HG02981 (cell line): ENCODE data around the gene TTC27.

Experiments
- ATAC-seq: cut with Tn5 transposase; IDR thresholded peaks from one replicate; pipeline ENCODE4 v1.9.1; 2021; ENCODE audit warnings: mild to moderate bottlenecking, moderate library complexity; ENCODE audit not compliant: unreplicated experiment

TTC27 gene

DNA sequence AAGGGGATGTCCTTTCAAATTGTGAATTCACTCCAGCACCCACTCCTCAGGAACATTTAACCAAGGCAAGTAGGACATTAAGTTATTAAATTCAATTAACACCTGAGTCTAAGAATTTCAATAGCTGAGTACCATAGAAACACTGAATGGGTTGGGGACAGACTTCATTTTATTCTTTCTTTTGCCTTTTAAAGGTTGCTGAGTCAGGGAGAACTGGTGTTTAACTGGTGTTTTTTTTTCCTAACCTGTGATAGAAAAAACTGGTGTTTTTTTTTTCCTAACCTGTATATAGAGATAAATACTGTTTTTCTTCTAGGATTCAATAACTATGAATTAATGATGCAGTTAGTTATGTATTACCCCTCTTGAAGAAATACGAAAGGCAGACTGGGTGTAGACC is 38.9 kb downstream of the TTC27 start:
- ATAC-seq = no peak

DNA sequence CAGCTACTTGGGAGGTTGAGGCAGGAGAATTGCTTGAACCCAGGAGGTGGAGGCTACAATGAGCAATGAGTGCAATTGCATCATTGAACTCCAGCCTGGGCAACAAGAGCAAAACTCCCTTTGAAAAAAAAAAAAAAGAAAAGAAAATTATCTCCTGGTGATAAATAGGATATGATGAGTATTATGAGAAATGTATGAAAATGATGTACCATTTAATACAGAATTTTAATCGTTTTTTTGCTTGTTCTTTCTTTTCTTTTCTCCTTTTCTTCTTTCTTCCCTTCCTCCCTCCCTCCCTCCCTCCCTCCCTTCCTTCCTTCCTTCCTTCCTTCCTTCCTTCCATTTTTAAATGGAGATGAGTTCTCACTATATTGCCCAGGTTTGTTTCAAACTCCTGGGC is 40.4 kb downstream of the TTC27 start:
- ATAC-seq = no peak

DNA sequence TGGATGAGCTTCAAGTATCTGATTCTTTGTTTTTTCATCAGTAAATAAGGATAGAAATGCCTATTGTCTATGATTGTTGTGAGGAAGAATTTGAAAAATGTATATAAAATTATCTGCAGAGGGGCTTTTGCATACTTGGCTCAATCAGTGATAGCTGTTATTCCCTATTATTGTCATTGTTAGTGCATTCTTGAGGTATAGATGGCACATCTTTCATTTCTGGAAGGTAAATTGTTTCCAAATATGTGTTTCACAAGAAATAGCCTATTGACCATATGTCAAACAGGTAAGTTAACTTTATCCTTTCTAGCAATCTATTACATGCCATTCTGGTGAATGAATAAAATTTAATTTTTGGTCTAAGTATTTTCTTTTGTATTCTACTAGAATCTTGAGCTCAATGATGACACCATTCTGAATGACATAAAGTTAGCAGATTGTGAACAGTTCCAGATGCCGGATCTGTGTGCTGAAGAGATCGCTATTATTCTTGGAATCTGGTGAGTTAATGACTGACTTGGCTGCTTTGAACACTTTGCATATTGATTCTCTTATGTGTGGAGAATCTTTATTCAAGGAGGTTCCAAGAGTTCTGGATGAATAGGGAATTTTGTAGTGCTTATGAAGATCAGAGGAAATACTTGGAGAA is 44.2 kb downstream of the TTC27 start:
- ATAC-seq = no peak

DNA sequence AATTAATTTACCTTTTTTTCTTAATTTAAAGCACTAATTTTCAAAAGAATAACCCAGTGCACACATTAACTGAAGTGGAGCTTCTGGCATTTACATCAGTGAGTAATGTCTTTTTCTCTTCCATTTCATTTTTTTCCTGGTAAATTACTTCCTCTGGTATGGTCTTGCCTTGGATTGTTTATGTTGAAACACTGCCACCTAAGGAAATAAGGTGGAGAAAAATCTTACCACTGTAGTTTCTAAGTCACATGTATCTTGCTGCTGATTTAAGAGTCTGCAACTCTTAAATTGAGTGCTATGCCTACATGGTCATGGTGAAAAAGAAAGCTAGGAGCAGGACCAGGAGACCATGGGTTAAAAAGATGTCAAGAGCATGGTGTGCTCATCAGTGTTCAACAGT is 51.0 kb downstream of the TTC27 start:
- no peak for ATAC-seq

DNA sequence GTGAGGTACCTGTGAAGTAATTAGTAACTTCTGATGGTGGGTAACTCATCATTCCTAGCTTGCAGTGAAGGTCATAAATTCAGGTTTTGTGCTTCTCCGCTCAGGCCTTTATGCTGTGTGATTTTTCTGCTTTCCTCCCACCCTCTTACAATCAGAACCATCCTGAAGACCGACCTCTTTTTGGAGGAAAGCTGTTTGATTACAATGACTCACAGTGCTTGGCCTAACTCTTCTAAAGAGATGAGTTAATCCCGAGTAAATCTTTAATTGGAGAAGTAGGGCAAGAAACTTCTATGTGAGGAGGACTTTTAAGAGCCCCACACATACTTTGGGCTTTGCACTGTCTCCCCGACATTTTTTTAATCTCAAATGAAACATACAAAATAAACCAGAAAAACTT is 53.1 kb downstream of the TTC27 start:
- ATAC-seq = no peak

DNA sequence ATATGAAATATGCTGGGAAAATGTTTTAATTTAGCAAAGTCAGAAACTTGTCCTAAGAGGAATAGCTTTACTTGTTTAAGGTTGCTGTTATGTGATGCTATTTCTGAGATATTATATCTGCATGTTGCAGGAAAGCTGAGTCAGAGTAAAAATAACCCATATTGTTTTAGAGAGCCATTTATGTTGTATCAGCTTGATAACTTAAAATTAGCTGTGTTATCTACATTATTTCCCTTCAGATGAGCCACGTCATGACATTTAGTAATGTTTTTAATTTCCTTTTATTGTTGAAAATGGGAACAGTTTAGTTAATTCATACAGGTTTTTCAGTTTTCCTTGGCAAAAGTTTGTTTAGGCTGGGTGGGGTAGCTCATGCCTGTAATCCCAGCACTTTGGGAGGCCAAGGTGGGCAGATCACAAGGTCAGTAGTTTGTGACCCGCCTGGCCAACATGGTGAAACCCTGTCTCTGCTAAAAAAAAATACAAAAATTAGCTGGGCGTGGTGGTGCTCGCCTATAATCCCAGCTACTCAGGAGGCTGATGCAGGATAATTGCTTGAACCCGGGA is 55.8 kb downstream of the TTC27 start:
- no peak for ATAC-seq

DNA sequence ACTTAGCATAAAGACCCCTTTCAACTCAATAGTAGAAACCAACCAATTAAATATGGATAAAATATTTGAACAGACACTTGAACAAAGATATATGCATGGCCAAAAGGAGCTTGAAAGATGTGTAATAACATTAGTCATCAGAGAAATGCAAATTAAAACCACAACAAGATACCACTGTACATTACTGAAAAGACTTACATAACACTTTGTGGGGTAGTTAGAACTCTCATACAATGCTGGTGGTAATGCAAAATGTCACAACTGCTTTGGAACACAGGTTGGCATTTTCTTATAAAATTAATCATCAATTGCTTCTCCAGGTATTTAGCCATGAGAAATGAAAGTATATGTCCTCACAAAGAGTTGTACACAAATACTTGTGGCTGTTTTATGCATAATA is 60.7 kb downstream of the TTC27 start:
- peak; percentile 97 for ATAC-seq

DNA sequence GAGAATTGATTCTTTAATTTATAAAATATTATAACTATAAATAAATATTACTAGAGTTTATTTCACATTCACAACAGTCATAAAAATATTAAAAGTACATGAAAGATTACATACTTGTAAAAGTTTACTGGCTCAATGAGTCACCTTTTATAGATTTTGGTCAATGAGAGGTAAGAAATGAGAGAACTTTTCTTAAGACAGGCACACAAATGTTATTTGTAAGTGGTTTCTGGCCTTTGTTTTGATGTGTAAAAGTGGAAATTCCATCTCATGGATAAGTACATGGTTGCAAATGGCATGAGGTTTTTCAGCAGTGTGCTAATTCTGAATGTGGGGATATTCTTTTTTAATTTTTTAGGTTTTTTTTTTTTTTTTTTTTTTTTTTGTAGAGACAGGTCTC is 63.8 kb downstream of the TTC27 start:
- no peak for ATAC-seq

DNA sequence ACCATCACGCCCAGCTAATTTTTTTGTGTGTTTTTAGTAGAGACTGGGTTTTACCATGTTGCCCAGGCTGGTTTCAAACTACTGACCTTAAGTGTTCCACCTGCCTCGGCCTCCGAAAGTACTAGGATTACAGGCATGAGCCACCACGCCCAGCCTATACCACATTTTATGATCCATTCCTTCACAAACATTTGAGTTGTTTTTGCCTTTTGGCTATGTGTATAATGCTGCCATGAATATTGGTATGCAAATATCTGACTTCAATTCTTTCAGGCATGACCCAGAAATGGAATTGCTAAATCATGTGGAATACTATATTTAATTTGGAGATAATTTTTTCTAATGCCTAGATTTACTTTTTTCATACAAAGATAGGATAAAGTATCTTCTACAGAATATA is 68.6 kb downstream of the TTC27 start:
- ATAC-seq = no peak

DNA sequence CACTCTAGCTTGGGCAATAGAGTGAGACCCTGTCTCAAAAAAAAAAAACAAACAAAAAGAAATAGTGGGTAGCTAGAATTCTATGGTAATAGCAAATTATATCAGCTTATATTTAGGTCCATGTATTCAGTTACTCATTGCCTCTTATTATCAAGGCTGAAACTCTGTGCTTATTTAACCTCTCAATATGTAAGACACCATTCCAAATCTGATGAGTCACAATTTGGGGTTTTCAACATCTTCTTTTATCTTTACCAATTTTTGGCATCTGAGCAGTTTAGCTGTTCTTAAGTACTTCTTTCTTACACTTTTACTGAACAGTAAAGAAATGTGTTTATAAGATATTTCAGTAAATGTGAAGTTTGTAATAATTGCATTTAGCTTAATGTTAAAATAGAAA is 69.3 kb downstream of the TTC27 start:
- ATAC-seq = no peak

DNA sequence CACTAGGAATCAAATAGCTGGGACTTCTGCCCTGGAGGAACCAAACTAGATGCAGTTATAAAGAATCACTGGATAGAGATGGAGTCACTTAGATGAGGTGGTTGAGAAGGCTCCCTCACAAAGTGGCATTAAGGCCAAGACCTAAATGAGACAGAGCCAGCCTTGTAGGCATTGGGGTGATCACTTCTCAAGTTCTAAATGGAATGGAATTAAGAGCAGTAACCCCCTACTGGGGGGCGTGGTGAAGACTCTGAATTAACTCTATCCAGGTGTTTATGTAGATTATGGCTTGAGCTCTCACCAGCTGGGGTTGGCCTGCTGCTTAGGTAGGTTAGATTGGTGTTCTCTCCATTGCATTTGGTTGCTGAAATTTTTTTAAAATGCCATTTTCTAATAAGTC is 71.3 kb downstream of the TTC27 start:
- no peak for ATAC-seq

DNA sequence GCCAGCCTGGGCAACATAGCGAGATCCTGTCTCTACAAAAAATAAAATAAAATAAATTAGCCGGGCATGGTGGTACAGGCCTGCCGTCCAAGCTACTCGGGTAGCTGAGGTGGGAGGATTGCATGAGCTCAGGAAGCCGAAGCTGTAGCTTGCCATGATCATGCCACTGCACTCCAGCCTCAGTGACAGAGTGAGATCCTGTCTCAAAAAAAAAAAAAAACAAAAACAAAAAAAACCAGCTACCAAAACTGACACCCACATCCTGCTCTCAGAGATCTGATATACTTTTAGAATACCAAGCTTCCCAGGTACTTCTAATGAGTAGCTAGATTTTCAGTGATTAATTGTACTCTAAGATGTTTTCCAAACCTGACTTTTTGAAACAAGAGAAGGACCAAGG is 74.0 kb downstream of the TTC27 start:
- no peak for ATAC-seq

DNA sequence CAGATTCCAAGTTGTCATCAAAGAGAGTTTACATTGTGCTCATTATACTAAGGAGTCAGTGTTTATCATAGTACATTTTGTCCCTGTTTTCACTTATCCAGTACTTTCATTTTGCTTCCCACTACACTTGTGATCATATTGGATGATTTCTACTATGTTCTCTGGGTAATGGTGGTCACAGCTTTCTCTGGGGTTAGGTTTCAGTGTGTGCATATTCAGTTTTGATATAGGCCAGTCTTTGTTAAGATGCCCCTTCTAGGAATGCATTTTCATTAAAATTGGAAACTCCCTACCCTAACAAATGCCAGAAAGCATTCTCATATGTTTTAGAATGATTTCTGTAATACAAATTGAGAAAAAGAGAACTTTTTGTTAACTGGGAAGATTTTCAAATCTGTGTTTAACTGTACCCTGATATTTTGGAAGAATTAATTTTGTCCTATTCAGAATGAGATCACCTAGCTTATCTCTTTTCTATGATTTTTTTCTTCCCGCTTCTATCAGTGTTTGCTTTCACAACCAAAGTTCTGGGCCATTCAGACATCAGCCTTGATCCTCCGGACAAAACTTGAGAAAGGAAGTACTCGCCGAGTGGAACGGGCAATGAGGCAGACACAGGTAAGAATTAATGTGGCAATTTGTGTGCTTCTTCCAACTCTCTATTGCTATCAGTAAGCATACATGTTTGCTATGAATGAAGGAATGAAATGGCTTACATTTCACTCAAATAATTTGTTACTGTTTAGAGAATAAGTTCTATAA is 74.6 kb downstream of the TTC27 start:
- no peak for ATAC-seq

DNA sequence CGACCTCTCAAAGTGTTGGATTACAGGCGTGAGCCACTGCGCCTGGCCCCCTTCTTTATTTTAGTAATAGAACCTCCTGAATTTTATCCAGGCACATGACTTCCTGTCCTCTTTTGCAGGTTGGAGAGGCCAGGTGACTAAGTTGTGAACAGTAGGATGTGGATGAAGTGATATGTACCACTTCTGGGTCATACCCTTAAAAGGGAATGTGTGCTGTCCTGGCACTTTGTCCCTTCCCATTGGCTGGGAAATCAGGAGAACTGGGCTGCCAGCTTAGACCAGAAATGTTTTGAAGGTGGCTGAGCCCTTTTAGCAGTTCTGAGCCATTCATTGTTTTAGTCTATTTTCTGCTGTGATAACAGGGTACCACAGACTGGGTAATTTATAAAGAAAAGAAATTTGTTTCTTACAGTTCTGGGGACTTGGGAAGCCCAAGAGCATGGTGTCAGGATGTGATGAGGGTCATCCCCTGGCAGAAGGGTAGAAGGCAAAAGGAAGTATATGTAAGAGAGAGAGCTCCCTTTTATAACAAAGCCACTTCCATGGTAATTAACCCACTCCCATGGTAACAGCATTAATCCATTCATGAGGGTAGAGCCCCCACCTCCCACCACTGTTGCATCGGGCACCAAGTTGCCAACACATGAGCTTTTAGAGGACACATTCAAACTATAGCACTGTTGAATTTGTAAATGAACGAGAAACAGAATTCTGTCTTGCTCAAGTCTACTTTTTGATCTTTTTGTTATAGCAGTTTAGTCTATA is 79.1 kb downstream of the TTC27 start:
- no peak for ATAC-seq

DNA sequence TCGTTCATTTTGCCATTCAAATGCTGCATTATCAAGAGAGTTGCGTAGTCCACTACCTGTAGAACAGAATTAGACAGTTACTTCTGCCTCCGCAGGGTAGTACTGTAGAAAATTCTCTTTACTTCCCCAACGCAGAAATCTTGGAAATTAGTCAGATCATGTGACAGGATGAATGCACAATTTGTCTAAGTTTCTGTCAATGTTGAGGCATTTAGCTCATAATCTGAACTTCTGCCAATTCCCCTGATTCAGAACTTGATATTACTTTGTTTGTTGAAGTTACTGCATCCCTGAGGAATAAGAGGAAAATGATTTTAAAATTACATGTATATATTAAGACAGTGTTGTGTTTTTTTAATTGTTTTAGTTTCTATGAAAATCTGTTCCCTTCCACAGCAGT is 83.4 kb downstream of the TTC27 start:
- no peak for ATAC-seq

DNA sequence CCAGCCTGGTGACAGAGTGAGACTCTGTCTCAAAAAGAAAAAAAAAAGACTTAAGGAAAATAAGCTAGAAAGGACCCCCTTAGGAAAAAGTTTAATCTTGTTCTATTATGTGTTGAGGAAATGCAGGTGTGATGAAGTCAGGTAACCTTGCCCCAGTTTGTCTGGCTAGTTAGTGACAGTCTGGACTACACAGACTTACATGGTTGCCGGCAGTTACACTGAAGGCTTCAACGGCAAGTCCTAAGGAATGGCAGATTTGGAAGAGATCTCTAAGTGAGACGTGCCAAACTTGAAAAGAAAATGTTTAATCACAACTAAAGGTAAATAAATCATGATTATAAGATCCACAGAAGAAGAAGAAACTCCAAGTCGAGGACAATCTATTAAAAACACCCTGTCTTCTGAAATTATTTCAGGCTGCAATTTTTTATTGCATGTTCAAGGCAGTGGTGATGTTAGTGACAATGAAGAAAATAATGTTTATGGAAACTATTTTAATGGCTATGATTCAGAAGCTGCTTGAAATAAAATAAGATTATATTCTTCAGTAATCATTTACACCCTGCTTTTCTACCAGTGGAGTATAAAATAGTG is 84.2 kb downstream of the TTC27 start:
- no peak for ATAC-seq

DNA sequence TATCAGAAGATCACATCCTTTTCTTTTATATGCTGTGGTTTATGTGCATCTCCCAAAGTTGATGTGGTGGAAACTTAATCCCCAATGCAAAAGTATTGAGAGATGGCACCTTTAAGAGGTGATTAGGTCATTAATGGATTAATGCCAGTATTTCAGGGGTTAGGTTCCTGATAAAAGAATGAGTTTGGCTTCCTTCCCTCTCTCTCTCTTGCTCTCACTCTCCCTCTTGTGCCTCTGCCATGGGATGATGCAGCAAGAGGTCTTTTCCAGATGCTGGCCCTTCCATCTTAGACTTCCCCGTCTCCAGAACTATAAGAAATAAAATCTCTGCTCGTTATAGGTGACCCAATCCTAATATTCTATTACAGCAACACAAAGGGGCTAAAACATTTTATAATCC is 85.0 kb downstream of the TTC27 start:
- ATAC-seq = no peak

DNA sequence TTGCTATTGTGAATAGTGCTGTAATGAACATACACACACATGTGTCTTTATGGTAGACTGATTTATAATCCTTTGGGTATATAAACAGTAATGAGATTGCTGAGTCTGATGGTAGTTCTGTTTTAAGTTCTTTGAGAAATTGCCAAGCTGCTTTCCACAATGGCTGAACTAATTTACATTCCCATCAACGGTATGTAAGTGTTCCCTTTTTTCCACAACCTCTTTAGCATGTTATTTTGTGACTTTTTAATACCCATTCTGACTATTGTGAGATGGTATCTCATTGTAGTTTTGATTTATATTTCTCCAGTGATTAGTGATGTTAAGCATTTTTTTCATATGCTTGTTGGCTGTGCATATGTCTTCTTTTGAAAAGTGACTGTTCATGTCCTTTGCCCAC is 86.7 kb downstream of the TTC27 start:
- ATAC-seq = no peak

DNA sequence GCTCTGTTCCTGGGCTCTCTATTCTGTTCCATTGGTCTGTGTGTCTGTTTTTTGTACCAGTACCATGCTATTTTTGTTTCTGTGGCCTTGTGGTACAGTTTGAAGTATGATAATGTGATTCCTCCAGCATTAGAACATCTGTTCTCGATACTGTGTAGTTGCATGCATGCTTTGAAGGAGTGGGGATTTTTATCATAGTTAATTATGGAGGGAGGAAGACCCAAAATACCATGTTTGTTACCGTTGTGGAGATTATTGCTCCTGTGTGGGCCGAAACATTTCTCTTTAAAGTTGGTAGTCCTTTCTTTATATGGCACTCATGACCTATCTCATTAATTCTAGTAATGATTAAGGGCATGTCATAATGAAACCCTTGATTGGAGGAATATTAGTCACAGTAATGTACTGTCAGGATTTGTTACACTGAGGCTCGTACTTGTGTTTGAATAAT is 87.6 kb downstream of the TTC27 start:
- ATAC-seq = peak; percentile 91

DNA sequence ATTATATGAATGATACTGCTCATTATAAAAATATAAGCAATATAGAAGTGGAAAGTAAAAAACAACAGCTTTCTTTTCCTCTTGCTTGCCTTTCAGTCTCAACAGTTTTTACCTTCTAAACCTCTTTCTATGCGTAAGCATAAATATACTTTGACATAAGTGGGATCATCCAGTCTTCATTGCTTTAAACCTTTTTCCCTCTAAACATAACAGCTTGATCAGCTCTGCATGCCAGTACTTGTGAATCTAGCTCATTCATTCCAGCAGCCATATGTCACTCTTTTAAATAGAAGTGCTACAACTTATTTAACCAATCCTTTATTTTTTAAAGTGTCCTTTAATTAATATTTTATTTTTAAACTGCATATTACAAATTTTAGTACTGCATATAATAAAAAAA is 88.1 kb downstream of the TTC27 start:
- ATAC-seq = no peak

DNA sequence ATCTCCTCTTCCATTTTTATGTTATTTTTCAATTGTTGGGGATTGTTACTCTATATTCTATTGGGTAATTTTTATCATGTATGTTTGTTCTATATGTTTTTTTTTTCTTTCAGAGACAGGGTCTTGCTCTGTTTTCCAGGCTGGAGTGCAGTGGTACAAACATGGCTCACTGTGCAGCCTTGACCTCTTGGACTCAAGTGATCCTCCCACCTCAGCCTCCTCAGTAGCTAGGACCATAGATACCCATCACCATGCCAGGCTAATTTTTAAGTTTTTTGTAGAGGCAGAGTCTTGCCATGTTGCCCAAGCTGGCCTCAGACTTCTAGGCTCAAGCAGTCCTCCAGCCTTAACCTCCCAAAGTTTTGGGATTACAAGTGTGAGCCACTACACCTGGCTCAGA is 88.7 kb downstream of the TTC27 start:
- no peak for ATAC-seq
